Ammon's horn (tissue), 1 donor: ENCODE measurements around the gene PRR20G.
"Not testable (repeated sequence)": the region's sequence is repeated elsewhere in the genome, so short reads cannot be mapped to it uniquely, and the experiment has no call there.

ENCODE experiments used
- DNase-seq: peaks from one replicate; pipeline ENCODE4 v3.0.0-alpha.2; 2016; ENCODE audit warnings: low spot score

PRR20G gene

GRCh38 chr3:127287840-127288239 is at the start of gene PRR20G:
TSS of gene PRR20G (minus strand) at chr3:127288046. CDS start at chr3:127287365, 681 bp downstream.
- DNase-seq: no peak

- DNase-seq: no peak
Observed at GRCh38 chr3:127337001-127337400, 49.2 kb upstream of the PRR20G start.

GRCh38 chr3:127336101-127336500 is 48.3 kb upstream of the PRR20G start:
- DNase-seq: no peak

- DNase-seq: no peak
Observed at GRCh38 chr3:127330385-127330784, 42.5 kb upstream of the PRR20G start.

GRCh38 chr3:127329631-127330285 is 41.9 kb upstream of the PRR20G start:
- no peak for DNase-seq

- no peak for DNase-seq
Observed at GRCh38 chr3:127328421-127328820, 40.6 kb upstream of the PRR20G start.

- no peak for DNase-seq
Observed at GRCh38 chr3:127326341-127326740, 38.5 kb upstream of the PRR20G start.

- no peak for DNase-seq
Observed at GRCh38 chr3:127325629-127325961, 37.7 kb upstream of the PRR20G start.

- no peak for DNase-seq
Observed at GRCh38 chr3:127324913-127325628, 37.2 kb upstream of the PRR20G start.

GRCh38 chr3:127324076-127324475 is 36.2 kb upstream of the PRR20G start:
- DNase-seq: no peak

- DNase-seq: no peak
Observed at GRCh38 chr3:127323581-127323980, 35.7 kb upstream of the PRR20G start.

GRCh38 chr3:127321371-127321770 is 33.5 kb upstream of the PRR20G start:
- DNase-seq: no peak

GRCh38 chr3:127320529-127321121 is 32.8 kb upstream of the PRR20G start:
- DNase-seq: no peak

GRCh38 chr3:127316685-127317084 is 28.8 kb upstream of the PRR20G start:
- DNase-seq: no peak

- DNase-seq: no peak
Observed at GRCh38 chr3:127312818-127313217, 25.0 kb upstream of the PRR20G start.

GRCh38 chr3:127308821-127309220 is 21.0 kb upstream of the PRR20G start:
- not testable (repeated sequence) for DNase-seq

GRCh38 chr3:127307916-127308315 is 20.1 kb upstream of the PRR20G start:
- DNase-seq: peak; percentile 43

GRCh38 chr3:127307112-127307835 is 19.4 kb upstream of the PRR20G start:
- peak; percentile 51 for DNase-seq

- DNase-seq: no peak
Observed at GRCh38 chr3:127306361-127307111, 18.7 kb upstream of the PRR20G start.

GRCh38 chr3:127305499-127306060 is 17.7 kb upstream of the PRR20G start:
- no peak for DNase-seq

- no peak for DNase-seq
Observed at GRCh38 chr3:127304121-127304744, 16.4 kb upstream of the PRR20G start.
